GM18520 (cell line): ENCODE measurements around the gene PTBP3.

Experiments
- ATAC-seq: cut with Tn5 transposase; IDR thresholded peaks from one replicate; pipeline ENCODE4 v1.9.1; 2021; ENCODE audit not compliant: unreplicated experiment

Gene PTBP3

GRCh38 chr9:112174222-112174964 lies 159.0 kb downstream of the PTBP3 start:
- ATAC-seq: peak; percentile 79

- ATAC-seq: no peak
Measured at GRCh38 chr9:112173489-112174221, 159.8 kb downstream of the PTBP3 start.

- ATAC-seq: no peak
Measured at GRCh38 chr9:112170968-112171367, 162.5 kb downstream of the PTBP3 start.

DNA sequence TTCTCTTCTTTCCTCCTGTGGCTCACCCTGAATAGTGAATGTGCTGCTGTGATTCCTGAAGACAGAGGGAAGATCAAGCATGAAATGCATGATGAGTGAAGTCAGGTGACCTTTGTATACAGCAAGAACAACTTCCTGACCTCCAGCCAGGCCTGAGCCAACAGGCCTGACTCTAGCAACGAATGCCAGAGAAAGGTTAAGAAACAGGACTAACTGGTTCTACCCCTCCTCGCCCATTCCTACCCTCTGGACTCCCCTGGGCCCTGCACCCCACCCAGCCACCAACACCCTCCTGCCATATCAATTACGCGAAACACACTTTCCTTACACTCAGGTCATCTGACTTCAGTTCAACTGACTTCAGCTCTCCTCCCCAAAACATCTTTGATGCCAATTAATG lies 163.2 kb downstream of the PTBP3 start:
- no peak for ATAC-seq

- ATAC-seq: no peak
Measured at GRCh38 chr9:112169368-112169767, 164.1 kb downstream of the PTBP3 start.

GRCh38 chr9:112168197-112168596 lies 165.2 kb downstream of the PTBP3 start:
- no peak for ATAC-seq
